ENCODE data around the gene PRR15L.
A peak's percentile ranks its signal among the peaks of the same experiment; 100 is the strongest.

Gene PRR15L

DNA sequence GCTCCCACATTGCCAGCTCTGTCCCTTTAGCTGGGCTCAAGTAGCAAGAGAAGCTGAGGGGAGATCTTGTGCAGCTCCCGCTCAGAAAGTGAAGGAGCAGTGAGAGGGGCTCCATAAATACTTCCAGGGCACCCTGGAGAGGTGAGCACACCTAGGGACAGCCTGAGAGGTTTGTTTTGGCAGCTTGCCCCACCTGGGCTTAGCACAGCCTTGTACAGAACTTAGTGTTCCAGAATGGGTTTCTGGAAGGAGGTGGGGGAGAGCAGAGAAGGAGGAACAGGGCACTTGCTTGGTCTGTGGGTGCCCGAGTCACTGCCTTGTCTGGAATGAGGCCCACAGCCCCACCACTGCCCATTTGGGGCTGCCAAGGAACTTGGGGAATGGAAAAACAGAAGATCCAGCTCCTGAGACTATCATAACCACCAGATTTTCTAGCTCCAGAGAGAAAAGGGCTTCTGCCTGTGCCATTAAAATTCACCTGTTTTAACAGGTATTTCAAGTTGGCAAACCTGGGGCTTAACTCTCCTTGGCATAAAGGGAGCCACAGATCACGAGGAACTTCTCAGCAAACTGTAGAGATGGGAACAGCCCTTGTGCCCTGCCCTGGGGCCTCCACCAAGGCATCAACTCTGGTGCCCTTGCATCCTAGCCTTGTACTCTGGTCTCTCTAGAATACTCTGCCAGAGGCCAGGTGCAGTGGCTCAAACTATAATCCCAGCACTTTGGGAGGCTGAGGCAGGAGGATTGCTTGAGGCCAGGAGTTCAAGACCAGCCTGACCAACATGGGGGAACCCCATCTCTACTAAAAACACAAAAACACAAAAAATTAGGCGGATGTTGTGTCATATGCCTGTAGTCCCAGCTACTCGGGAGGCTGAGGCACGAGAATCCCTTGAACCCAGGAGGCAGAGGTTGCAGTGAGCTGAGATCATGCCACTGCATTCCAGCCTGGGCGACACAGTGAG lies 1.9 kb downstream of the PRR15L start:
- Mint-ChIP-seq H3K4me3 (no peak overlapping the region), H3K4me1 (no peaks in the 10 kb centered on the region), H3K27ac (no peak overlapping the region), H3K9me3 (no peaks in the 10 kb centered on the region), H3K36me3 (peaks cover 19% of the 10 kb centered on the region), H3K27me3 (no peaks in the 10 kb centered on the region)
- no peak for ATAC-seq

DNA sequence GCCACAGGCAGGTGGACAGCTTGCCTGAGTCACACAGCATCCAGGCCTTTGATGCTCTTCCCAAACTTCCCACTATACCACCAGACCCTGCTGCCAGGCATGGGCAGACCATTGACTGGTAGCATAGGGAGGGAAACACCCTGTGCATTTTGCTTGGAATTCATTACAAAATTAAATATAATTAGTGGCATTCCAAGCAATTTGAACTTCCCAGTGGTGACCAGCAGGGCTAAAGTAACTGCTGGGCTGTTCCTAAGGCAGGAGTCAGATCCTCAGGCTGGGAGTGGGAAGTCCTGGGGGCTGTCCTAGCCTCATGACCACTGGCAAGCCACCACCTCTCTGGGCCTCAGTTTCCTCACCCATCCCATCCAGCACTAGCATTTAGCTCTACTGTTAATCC lies 3.8 kb downstream of the PRR15L start:
- H3K27ac Mint-ChIP-seq: no peak overlapping the region
- ATAC-seq: no peak
- no peaks in the 10 kb centered on the region for H3K27me3 Mint-ChIP-seq
- H3K36me3 Mint-ChIP-seq: peaks cover 24% of the 10 kb centered on the region
- peaks cover 14% of the 10 kb centered on the region for H3K4me1 Mint-ChIP-seq
- H3K9me3 Mint-ChIP-seq: no peaks in the 10 kb centered on the region
- no peak overlapping the region for H3K4me3 Mint-ChIP-seq

DNA sequence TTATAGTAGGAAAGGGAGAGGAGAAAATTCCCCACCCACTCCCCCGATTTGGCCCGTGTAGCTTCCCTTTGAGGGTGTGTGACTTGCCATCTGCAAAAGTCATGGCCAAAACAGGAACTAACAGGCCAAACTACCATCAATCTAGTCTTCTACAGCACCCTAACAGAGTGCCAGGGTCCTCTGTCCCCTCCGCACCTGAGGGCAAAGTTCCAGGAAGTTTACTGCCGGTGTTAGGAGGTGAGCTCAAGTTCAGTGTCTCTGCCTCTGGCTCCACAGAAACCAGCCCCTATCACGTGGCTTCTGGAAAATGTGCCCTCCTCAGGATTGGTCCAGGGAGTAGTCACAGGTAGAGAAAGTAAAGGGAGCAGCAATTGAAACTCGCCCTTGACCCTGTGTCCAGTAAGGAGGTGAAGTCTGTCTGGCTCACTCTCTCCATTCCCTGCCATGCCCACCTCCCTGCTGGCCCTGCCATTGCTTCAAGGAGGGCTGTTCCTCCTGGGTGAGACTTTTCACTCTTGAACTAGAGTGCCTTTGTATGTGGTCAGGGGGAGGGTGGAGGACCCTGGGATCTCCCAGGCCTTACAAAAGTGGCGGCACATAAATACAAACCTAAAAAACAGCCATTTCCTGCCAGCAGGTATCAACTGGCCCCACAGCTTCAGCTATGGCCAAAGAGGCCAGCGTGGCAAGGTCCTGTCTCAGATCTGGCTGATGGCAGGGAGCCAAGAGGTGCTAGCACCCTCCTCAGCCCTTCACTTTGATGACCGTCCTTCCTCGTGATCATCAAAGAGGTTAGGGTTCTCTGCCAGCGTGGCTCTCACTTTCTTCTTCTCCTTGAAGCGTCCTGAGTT lies 5.3 kb downstream of the PRR15L start:
- Mint-ChIP-seq H3K27ac (no peak overlapping the region), H3K27me3 (no peaks in the 10 kb centered on the region), H3K36me3 (peaks cover 28% of the 10 kb centered on the region), H3K4me3 (no peak overlapping the region), H3K4me1 (peaks cover 18% of the 10 kb centered on the region), H3K9me3 (no peaks in the 10 kb centered on the region)
- no peak for ATAC-seq

DNA sequence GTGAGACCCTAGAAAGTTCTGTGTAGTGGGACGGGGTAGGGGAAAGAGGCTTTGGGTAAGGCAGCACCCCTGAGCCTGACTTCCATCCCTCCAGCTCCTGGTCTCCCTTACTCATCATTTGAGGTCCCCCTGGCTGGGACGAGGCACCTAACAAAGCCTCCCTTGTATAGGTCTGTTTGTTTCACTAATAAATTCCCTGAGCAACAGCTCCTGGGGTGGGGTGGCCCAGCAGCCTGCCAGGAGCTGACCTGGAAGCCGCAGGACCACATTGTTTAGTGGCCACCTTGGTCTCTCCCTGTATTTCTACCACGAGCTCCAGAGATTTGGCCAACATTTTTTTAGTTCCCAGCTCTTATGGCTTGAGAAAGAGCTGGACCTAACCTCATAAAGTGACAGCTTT lies 7.2 kb downstream of the PRR15L start:
- ATAC-seq: no peak
- peaks cover 22% of the 10 kb centered on the region for H3K4me1 Mint-ChIP-seq
- no peaks in the 10 kb centered on the region for H3K9me3 Mint-ChIP-seq
- H3K27ac Mint-ChIP-seq: no peak overlapping the region
- H3K36me3 Mint-ChIP-seq: peaks cover 31% of the 10 kb centered on the region
- no peaks in the 10 kb centered on the region for H3K27me3 Mint-ChIP-seq
- no peak overlapping the region for H3K4me3 Mint-ChIP-seq

GRCh38 chr17:47949946-47950345 lies 7.7 kb downstream of the PRR15L start:
- Mint-ChIP-seq H3K36me3 (peaks cover 36% of the 10 kb centered on the region), H3K27ac (peak overlapping the region; percentile 55), H3K9me3 (no peaks in the 10 kb centered on the region), H3K4me3 (no peak overlapping the region), H3K4me1 (peaks cover 27% of the 10 kb centered on the region), H3K27me3 (no peaks in the 10 kb centered on the region)
- peak; percentile 24 for ATAC-seq

DNA sequence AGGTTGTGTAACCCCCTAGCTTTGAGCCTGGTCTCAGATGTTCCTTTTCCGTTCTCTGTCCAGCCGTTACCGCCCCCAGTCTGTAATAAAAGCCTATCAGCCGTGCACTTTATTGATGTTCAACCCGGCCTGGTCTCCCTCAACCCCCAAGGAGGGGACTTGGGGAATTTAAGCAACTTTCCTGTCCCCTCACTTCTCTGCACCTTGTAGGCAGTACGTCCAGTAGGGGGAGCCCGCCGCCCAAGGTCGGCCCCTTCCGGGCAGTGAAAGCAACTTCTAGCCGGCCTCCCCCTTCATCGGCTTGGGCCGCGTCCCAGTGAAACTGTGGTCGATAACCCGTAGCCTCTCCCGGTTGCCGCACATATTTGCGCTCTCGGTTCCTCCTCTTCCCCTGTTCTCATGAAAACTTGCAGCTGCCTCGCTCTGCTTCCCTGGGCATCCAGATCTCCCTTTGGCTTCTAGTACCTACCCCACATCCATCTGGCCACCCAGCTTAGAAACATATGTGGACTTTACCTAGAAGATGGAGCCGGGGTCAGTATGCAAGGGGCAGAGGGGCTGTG lies 8.4 kb downstream of the PRR15L start:
- H3K4me1 Mint-ChIP-seq: peaks cover 34% of the 10 kb centered on the region
- H3K27ac Mint-ChIP-seq: peak overlapping the region; percentile 55
- H3K4me3 Mint-ChIP-seq: peak overlapping the region; percentile 60
- peak; percentile 85 for ATAC-seq
- peaks cover 36% of the 10 kb centered on the region for H3K36me3 Mint-ChIP-seq
- no peaks in the 10 kb centered on the region for H3K9me3 Mint-ChIP-seq
- H3K27me3 Mint-ChIP-seq: no peaks in the 10 kb centered on the region

DNA sequence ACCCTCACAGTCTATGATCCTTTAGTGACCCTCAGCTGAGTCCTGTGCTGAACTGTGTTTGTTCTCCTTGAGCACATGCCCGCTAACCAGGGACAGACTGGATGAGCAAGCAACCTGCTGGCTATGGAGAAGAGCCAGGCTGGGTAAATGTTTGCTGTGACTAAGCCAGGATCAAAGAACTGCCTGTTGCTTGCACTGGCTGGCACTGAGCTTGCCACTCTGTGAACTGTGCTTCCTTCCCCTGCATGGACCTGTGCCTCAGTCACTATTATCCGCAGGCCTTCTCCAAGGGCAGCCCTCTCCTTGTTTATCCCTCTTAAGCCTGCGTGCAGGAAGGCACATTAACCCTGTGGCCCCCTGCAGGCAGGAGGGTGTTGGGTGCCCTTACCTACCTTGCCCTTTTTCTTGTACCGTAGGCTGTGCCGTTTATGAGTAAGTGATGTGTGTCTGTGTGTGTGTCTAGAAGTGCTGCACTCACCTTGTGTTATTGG lies 8.9 kb downstream of the PRR15L start:
- Mint-ChIP-seq H3K36me3 (peaks cover 35% of the 10 kb centered on the region), H3K4me1 (peaks cover 37% of the 10 kb centered on the region), H3K27ac (no peak overlapping the region), H3K27me3 (no peaks in the 10 kb centered on the region), H3K4me3 (no peak overlapping the region), H3K9me3 (no peaks in the 10 kb centered on the region)
- ATAC-seq: no peak

DNA sequence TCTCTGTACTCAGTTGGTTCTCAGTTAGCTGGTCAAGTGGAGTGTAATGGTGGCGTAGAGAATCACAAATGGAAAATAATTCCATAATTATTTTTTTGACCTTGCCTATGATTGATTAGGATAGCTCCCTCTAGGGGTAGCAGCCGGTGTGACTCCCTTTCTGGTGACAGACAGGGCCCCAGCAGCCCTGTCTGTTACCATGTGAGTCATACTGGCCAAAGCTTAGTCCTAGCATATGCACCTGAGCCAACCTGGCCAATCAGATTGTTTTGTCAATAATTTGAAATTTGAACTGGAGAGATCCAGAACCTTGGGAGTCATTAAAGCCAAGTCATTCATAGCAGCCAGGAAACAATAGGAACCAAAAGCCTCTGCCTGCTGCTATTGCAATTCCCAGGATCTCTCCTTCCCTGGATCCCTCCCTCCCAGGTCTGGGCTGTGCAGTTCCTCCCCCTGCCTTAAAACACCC lies 10.7 kb downstream of the PRR15L start:
- no peak overlapping the region for H3K4me3 Mint-ChIP-seq
- H3K27ac Mint-ChIP-seq: no peak overlapping the region
- H3K36me3 Mint-ChIP-seq: peaks cover 20% of the 10 kb centered on the region
- H3K27me3 Mint-ChIP-seq: no peaks in the 10 kb centered on the region
- no peaks in the 10 kb centered on the region for H3K9me3 Mint-ChIP-seq
- peak; percentile 82 for ATAC-seq
- peaks cover 47% of the 10 kb centered on the region for H3K4me1 Mint-ChIP-seq

DNA sequence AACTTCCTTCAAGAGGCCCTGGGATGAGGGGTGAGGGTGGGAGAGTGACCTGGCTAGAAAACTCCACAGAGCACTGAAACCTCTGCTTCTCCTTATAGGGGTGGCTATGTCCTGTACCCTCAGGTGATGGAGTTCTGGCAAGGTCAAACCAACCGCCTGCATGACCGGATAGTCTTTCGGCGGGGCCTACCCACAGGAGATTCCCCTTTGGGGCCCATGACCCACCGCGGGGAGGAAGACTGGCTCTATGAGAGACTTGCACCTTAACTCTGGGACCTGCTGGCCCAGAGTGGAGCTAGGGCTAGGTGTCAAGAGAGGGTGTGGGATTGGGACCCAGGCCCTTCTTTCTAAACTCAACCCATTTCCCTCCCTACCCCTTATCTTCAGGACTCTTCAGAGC lies 11.2 kb downstream of the PRR15L start:
- H3K36me3 Mint-ChIP-seq: peaks cover 20% of the 10 kb centered on the region
- peaks cover 50% of the 10 kb centered on the region for H3K4me1 Mint-ChIP-seq
- no peaks in the 10 kb centered on the region for H3K9me3 Mint-ChIP-seq
- H3K27me3 Mint-ChIP-seq: no peaks in the 10 kb centered on the region
- no peak for ATAC-seq
- H3K27ac Mint-ChIP-seq: no peak overlapping the region
- no peak overlapping the region for H3K4me3 Mint-ChIP-seq

DNA sequence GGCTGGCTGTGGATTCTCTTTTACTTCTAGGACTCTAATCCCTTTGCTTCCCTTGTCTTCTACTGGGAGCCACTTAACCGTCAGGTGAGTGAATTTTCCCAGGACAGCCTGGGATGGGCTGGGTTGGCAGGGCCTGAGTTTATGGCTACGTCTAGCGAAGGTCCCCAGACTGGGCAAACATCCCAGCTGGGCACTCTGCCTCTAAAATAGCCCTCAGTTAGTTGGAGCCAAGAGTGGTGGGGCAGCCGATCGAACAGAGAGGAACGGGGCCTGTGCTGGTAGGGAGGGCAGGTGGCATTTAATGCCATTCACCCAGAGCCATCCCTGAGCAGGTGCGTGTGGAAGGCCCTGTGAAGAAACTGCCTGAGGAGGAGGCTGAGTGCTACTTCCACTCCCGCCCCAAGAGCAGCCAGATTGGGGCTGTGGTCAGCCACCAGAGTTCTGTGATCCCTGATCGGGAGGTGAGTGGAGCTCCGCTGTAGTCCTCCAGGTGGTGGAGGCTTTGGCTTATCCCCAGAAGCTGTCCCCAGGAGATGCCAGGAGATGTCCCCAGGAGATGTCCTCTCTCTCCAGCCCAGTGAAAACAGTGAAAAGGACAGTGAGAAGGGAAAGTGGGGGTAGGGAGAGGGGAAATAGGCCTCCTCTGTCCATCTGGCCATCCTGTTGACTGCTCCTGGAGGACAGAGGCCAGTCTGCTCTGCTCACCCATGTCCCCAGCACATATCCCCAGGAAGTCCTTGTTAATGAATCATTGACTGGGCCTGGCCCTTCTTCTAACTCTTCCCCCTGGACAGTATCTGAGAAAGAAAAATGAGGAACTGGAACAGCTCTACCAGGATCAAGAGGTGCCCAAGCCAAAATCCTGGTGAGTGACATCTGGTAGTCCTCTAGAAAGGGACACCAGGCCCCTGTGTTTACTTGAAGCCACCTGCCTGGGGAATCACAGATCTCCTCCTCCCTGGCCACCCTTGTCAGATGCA lies 11.9 kb downstream of the PRR15L start:
- Mint-ChIP-seq H3K36me3 (peaks cover 24% of the 10 kb centered on the region), H3K27ac (peak overlapping the region; percentile 2), H3K27me3 (no peaks in the 10 kb centered on the region), H3K4me1 (peaks cover 56% of the 10 kb centered on the region), H3K9me3 (peaks cover 4% of the 10 kb centered on the region), H3K4me3 (no peak overlapping the region)
- ATAC-seq: no peak

GRCh38 chr17:47945080-47945479 lies 12.6 kb downstream of the PRR15L start:
- H3K27ac Mint-ChIP-seq: peak overlapping the region; percentile 2
- H3K27me3 Mint-ChIP-seq: no peaks in the 10 kb centered on the region
- peaks cover 4% of the 10 kb centered on the region for H3K9me3 Mint-ChIP-seq
- peaks cover 25% of the 10 kb centered on the region for H3K36me3 Mint-ChIP-seq
- H3K4me3 Mint-ChIP-seq: no peak overlapping the region
- H3K4me1 Mint-ChIP-seq: peaks cover 62% of the 10 kb centered on the region
- no peak for ATAC-seq

DNA sequence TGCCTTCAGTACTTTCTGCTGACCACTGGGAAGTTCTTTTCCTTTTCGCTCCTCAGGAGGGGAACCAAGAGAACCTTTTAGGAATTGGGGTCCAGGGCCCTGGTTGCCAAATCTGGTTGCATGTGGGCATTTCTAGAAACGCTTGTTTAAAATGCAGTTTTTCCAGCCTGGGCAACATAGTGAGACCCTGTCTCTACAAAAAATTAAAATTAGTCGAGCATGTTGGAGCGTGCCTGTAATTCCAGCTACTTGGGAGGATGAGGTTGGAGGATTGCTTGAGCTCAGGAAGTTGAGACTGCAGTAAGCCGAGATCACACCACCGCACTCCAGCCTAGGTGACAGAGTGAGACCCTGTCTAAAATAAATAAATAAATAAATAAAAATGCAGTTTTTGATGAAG lies 15.1 kb downstream of the PRR15L start:
- Mint-ChIP-seq H3K36me3 (peaks cover 16% of the 10 kb centered on the region), H3K9me3 (peaks cover 4% of the 10 kb centered on the region), H3K27ac (peak overlapping the region; percentile 88), H3K4me3 (peak overlapping the region; percentile 86), H3K4me1 (peaks cover 55% of the 10 kb centered on the region), H3K27me3 (no peaks in the 10 kb centered on the region)
- no peak for ATAC-seq

GRCh38 chr17:47942096-47942510 lies 15.6 kb downstream of the PRR15L start:
- H3K4me1 Mint-ChIP-seq: peaks cover 56% of the 10 kb centered on the region
- H3K4me3 Mint-ChIP-seq: peak overlapping the region; percentile 86
- ATAC-seq: no peak
- H3K27me3 Mint-ChIP-seq: no peaks in the 10 kb centered on the region
- H3K27ac Mint-ChIP-seq: peak overlapping the region; percentile 88
- H3K9me3 Mint-ChIP-seq: peaks cover 4% of the 10 kb centered on the region
- H3K36me3 Mint-ChIP-seq: peaks cover 16% of the 10 kb centered on the region

All from stimulated activated memory B cell treated with anti-CD40 and anti-IgM and Interleukin-4, amounts not matched to agents 10 μg/mL and 1 μg/mL and 100 μg/mL, for 72 hours (primary cell).